Measurements from ENCODE around the gene SIGLEC15. TPM values are rescaled to one million over a fixed set of nuclear protein-coding genes. Genes with fewer than 3 reads are reported as not detected.

Gene SIGLEC15
- polyA plus RNA-seq, 3 donors = 6.5 to 9.9 (median 7.8) TPM

GRCh38 chr18:45871431-45872084 lies 46.1 kb downstream of the SIGLEC15 start:
- peaks cover 84 to 87% of the 10 kb centered on the region in 2 donors for H3K36me3 Mint-ChIP-seq
- no peaks in the 10 kb centered on the region for H3K4me1 Mint-ChIP-seq
- no CpG with 5 or more reads among the region's 5 CpGs for WGBS (ENCODE audit: insufficient coverage)
- H3K27me3 ChIP-seq (ENCODE audit: control insufficient read depth in 2 of 2, insufficient read depth in 2 of 2, low read length in 2 of 2) = no peaks in the 10 kb centered on the region
- H3K9ac ChIP-seq (ENCODE audit: insufficient read depth, low read length, poor library complexity, severe bottlenecking) = no peak overlapping the region
- H3K36me3 ChIP-seq (replicated peaks in 1 of 2; ENCODE audit: control insufficient read depth in 1 of 2, insufficient read depth in 2 of 2, low read length in 2 of 2) = peaks cover 77 to 97% of the 10 kb centered on the region in 2 donors
- H3K4me2 ChIP-seq (replicated peaks; ENCODE audit: extremely low read depth, low read length, poor library complexity, severe bottlenecking) = no peak overlapping the region
- H3K4me1 ChIP-seq (ENCODE audit: control insufficient read depth in 1 of 2, insufficient read depth in 2 of 2, low read length in 2 of 2) = no peaks in the 10 kb centered on the region
- intact Hi-C loops (cut with micrococcal nuclease) = no loop called here
- H3K4me3 Mint-ChIP-seq = no peak overlapping the region
- H3K9me3 Mint-ChIP-seq = peaks cover 0 to 3% (median 0%) of the 10 kb centered on the region in 7 donors
- peaks cover 0 to 1% (median 0%) of the 10 kb centered on the region in 3 donors for H3K27me3 Mint-ChIP-seq (ENCODE audit: low read depth in 3 of 3)
- DNase-seq = no peak
- H3K9me3 ChIP-seq (replicated peaks in 1 of 2; ENCODE audit: control insufficient read depth in 1 of 2, insufficient read depth in 1 of 2, low read length in 2 of 2) = no peaks in the 10 kb centered on the region
- H3K27ac ChIP-seq (ENCODE audit: low read depth in 1 of 2, low read length in 2 of 2) = no peak overlapping the region
- H3K4me3 ChIP-seq (replicated peaks in 1 of 3; ENCODE audit: low read depth in 2 of 3, low read length in 3 of 3) = no peak overlapping the region
- H4K20me1 ChIP-seq (ENCODE audit: insufficient read depth, low read length) = no peaks in the 10 kb centered on the region
- TF ChIP-seq, protein P1, sequence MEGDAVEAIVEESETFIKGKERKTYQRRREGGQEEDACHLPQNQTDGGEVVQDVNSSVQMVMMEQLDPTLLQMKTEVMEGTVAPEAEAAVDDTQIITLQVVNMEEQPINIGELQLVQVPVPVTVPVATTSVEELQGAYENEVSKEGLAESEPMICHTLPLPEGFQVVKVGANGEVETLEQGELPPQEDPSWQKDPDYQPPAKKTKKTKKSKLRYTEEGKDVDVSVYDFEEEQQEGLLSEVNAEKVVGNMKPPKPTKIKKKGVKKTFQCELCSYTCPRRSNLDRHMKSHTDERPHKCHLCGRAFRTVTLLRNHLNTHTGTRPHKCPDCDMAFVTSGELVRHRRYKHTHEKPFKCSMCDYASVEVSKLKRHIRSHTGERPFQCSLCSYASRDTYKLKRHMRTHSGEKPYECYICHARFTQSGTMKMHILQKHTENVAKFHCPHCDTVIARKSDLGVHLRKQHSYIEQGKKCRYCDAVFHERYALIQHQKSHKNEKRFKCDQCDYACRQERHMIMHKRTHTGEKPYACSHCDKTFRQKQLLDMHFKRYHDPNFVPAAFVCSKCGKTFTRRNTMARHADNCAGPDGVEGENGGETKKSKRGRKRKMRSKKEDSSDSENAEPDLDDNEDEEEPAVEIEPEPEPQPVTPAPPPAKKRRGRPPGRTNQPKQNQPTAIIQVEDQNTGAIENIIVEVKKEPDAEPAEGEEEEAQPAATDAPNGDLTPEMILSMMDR (IDR thresholded peaks at IDR 0.05) = no peak
- peak overlapping the region in 1 of 7 donors; percentile 16 for H3K27ac Mint-ChIP-seq
- H2AFZ ChIP-seq (ENCODE audit: insufficient read depth, low read depth, low read length, poor library complexity, severe bottlenecking) = no peak overlapping the region
- H3K79me2 ChIP-seq (ENCODE audit: insufficient read depth, low read length) = no peaks in the 10 kb centered on the region

DNA sequence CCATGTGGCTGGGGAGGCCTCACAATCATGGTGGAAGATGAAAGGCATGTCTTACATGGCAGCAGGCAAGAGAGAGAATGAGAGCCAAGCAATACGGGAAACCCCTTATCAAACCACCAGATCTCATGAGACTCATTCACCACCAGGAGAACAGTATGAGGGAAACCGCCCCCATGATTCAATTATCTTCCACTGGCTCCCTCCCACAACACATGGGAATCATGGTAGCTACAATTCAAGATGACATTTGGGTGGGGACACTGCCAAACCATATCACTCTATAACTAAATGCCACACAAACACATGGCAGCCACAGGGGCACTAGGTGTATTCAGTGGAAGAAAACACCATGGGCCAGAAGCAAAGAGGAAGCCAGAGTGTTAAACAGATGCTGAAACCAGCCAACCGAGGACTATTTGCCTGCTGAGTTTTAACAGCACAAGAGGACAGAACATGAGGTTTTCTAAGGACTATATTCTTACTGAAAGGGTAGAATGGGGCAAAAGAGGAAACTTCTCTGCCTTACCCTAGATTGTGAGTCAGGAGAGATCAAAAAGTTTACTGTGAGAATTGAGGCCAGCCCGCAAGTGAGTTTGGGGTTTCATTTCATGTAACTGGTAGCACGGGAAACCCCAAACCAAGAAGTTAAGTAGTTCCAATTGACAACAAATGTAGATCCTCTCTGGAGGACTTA lies 49.2 kb downstream of the SIGLEC15 start:
- Histone ChIP-seq H3K9me3 (replicated peaks in 1 of 2; ENCODE audit: control insufficient read depth in 1 of 2, insufficient read depth in 1 of 2, low read length in 2 of 2) (no peaks in the 10 kb centered on the region), H3K4me2 (replicated peaks; ENCODE audit: extremely low read depth, low read length, poor library complexity, severe bottlenecking) (no peak overlapping the region), H2AFZ (ENCODE audit: insufficient read depth, low read depth, low read length, poor library complexity, severe bottlenecking) (no peak overlapping the region), H3K27ac (ENCODE audit: low read depth in 1 of 2, low read length in 2 of 2) (peak overlapping the region in 1 of 2 donors; percentile 32), H3K79me2 (ENCODE audit: insufficient read depth, low read length) (no peaks in the 10 kb centered on the region), H3K27me3 (ENCODE audit: control insufficient read depth in 2 of 2, insufficient read depth in 2 of 2, low read length in 2 of 2) (no peaks in the 10 kb centered on the region), H3K4me1 (ENCODE audit: control insufficient read depth in 1 of 2, insufficient read depth in 2 of 2, low read length in 2 of 2) (no peaks in the 10 kb centered on the region), H3K9ac (ENCODE audit: insufficient read depth, low read length, poor library complexity, severe bottlenecking) (no peak overlapping the region), H3K36me3 (replicated peaks in 1 of 2; ENCODE audit: control insufficient read depth in 1 of 2, insufficient read depth in 2 of 2, low read length in 2 of 2) (peaks cover 78 to 96% of the 10 kb centered on the region in 2 donors), H4K20me1 (ENCODE audit: insufficient read depth, low read length) (no peaks in the 10 kb centered on the region), H3K4me3 (replicated peaks in 1 of 3; ENCODE audit: low read depth in 2 of 3, low read length in 3 of 3) (no peak overlapping the region)
- TF ChIP-seq, protein P1 (IDR thresholded peaks at IDR 0.05) = no peak
- peaks cover under 1% of the 10 kb centered on the region for H3K4me1 Mint-ChIP-seq
- peak overlapping the region in 3 of 7 donors; percentile 0 to 74 (median 15) for H3K27ac Mint-ChIP-seq
- no peak overlapping the region for H3K4me3 Mint-ChIP-seq
- H3K36me3 Mint-ChIP-seq = peaks cover 77 to 81% of the 10 kb centered on the region in 2 donors
- peaks cover 0 to 1% (median 0%) of the 10 kb centered on the region in 3 donors for H3K27me3 Mint-ChIP-seq (ENCODE audit: low read depth in 3 of 3)
- WGBS (ENCODE audit: insufficient coverage) = 94% methylated on average over 3 of the region's 5 CpGs
- peak in 1 of 3 donors; percentile 8 for DNase-seq
- intact Hi-C loops (cut with micrococcal nuclease) = no loop called here
- H3K9me3 Mint-ChIP-seq = peaks cover 0 to 3% (median 0%) of the 10 kb centered on the region in 7 donors
